ENCODE data around the gene QRFP. TPM values are rescaled to one million over a fixed set of nuclear protein-coding genes. Genes with fewer than 3 reads are reported as not detected.

The QRFP gene
- total RNA-seq, 2 donors from 2014 or later: not detected

DNA sequence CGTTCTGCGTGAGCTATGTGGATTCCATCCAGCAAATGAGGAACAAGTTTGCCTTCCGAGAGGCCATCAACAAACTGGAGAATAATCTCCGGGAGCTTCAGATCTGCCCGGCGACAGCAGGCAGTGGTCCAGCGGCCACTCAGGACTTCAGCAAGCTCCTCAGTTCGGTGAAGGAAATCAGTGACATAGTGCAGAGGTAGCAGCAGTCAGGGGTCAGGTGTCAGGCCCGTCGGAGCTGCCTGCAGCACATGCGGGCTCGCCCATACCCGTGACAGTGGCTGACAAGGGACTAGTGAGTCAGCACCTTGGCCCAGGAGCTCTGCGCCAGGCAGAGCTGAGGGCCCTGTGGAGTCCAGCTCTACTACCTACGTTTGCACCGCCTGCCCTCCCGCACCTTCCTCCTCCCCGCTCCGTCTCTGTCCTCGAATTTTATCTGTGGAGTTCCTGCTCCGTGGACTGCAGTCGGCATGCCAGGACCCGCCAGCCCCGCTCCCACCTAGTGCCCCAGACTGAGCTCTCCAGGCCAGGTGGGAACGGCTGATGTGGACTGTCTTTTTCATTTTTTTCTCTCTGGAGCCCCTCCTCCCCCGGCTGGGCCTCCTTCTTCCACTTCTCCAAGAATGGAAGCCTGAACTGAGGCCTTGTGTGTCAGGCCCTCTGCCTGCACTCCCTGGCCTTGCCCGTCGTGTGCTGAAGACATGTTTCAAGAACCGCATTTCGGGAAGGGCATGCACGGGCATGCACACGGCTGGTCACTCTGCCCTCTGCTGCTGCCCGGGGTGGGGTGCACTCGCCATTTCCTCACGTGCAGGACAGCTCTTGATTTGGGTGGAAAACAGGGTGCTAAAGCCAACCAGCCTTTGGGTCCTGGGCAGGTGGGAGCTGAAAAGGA, 10.9 kb downstream of the QRFP start:
- Histone ChIP-seq H3K4me3 (ENCODE audit: low read length) (no peak overlapping the region), H3K27ac (ENCODE audit: low read depth, low read length) (peak overlapping the region; percentile 24), H3K27me3 (ENCODE audit: control insufficient read depth, insufficient read depth, low read length, poor library complexity, severe bottlenecking) (no peaks in the 10 kb centered on the region), H3K9ac (ENCODE audit: extremely low read depth, low read length, poor library complexity, severe bottlenecking) (no peak overlapping the region), H3K9me3 (ENCODE audit: control insufficient read depth, low read length) (no peaks in the 10 kb centered on the region), H3K36me3 (ENCODE audit: control insufficient read depth, insufficient read depth, low read length) (peaks cover 48% of the 10 kb centered on the region), H3K4me1 (ENCODE audit: control insufficient read depth, insufficient read depth, low read length) (peaks cover 9% of the 10 kb centered on the region)
- 94% methylated on average over 32 to 35 of the region's 35 CpGs for WGBS, 2 experiments (ENCODE audit: insufficient coverage in 1 of 2, insufficient read length in 1 of 2)
- peak; percentile 47 for DNase-seq
- H3K27me3 Mint-ChIP-seq (ENCODE audit: insufficient read depth): no peaks in the 10 kb centered on the region
- TF ChIP-seq, protein P1, sequence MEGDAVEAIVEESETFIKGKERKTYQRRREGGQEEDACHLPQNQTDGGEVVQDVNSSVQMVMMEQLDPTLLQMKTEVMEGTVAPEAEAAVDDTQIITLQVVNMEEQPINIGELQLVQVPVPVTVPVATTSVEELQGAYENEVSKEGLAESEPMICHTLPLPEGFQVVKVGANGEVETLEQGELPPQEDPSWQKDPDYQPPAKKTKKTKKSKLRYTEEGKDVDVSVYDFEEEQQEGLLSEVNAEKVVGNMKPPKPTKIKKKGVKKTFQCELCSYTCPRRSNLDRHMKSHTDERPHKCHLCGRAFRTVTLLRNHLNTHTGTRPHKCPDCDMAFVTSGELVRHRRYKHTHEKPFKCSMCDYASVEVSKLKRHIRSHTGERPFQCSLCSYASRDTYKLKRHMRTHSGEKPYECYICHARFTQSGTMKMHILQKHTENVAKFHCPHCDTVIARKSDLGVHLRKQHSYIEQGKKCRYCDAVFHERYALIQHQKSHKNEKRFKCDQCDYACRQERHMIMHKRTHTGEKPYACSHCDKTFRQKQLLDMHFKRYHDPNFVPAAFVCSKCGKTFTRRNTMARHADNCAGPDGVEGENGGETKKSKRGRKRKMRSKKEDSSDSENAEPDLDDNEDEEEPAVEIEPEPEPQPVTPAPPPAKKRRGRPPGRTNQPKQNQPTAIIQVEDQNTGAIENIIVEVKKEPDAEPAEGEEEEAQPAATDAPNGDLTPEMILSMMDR (conservative IDR thresholded peaks at IDR 0.05): no peak
- H3K4me3 Mint-ChIP-seq: no peak overlapping the region
- peaks cover 9% of the 10 kb centered on the region for H3K4me1 Mint-ChIP-seq
- peaks cover 73% of the 10 kb centered on the region for H3K36me3 Mint-ChIP-seq (ENCODE audit: low read depth)
- H3K9me3 Mint-ChIP-seq: no peaks in the 10 kb centered on the region
- H3K27ac Mint-ChIP-seq: peak overlapping the region; percentile 74

DNA sequence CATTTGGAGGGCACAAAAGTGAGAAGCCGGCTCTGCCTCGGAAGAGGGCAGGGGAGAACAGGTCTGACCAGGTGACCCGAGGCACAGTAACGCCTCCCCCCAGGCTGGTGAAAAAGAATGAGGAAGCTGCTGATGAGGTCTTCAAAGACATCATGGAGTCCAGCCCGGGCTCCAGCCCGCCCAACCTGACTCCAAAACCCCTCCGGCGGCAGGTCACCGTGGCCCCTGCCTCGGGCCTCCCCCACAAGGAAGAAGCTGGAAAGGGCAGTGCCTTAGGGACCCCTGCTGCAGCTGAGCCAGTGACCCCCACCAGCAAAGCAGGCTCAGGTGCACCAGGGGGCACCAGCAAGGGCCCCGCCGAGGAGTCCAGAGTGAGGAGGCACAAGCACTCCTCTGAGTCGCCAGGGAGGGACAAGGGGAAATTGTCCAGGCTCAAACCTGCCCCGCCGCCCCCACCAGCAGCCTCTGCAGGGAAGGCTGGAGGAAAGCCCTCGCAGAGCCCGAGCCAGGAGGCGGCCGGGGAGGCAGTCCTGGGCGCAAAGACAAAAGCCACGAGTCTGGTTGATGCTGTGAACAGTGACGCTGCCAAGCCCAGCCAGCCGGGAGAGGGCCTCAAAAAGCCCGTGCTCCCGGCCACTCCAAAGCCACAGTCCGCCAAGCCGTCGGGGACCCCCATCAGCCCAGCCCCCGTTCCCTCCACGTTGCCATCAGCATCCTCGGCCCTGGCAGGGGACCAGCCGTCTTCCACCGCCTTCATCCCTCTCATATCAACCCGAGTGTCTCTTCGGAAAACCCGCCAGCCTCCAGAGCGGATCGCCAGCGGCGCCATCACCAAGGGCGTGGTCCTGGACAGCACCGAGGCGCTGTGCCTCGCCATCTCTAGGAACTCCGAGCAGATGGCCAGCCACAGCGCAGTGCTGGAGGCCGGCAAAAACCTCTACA, 11.8 kb downstream of the QRFP start:
- H3K27ac ChIP-seq (ENCODE audit: low read depth, low read length): no peak overlapping the region
- H3K4me1 ChIP-seq (ENCODE audit: control insufficient read depth, insufficient read depth, low read length): peaks cover 3% of the 10 kb centered on the region
- no peaks in the 10 kb centered on the region for H3K9me3 Mint-ChIP-seq
- H3K4me1 Mint-ChIP-seq: peaks cover 6% of the 10 kb centered on the region
- H3K4me3 ChIP-seq (ENCODE audit: low read length): no peak overlapping the region
- DNase-seq: peak; percentile 42
- no peaks in the 10 kb centered on the region for H3K27me3 ChIP-seq (ENCODE audit: control insufficient read depth, insufficient read depth, low read length, poor library complexity, severe bottlenecking)
- 94 to 97% methylated on average over 31 to 47 of the region's 47 CpGs for WGBS, 2 experiments (ENCODE audit: insufficient coverage in 1 of 2, insufficient read length in 1 of 2)
- no peaks in the 10 kb centered on the region for H3K9me3 ChIP-seq (ENCODE audit: control insufficient read depth, low read length)
- H3K27me3 Mint-ChIP-seq (ENCODE audit: insufficient read depth): no peaks in the 10 kb centered on the region
- H3K36me3 Mint-ChIP-seq (ENCODE audit: low read depth): peaks cover 79% of the 10 kb centered on the region
- no peak overlapping the region for H3K4me3 Mint-ChIP-seq
- TF ChIP-seq, protein P1 (conservative IDR thresholded peaks at IDR 0.05): no peak
- no peak overlapping the region for H3K27ac Mint-ChIP-seq
- no peak overlapping the region for H3K9ac ChIP-seq (ENCODE audit: extremely low read depth, low read length, poor library complexity, severe bottlenecking)
- H3K36me3 ChIP-seq (ENCODE audit: control insufficient read depth, insufficient read depth, low read length): peaks cover 52% of the 10 kb centered on the region

DNA sequence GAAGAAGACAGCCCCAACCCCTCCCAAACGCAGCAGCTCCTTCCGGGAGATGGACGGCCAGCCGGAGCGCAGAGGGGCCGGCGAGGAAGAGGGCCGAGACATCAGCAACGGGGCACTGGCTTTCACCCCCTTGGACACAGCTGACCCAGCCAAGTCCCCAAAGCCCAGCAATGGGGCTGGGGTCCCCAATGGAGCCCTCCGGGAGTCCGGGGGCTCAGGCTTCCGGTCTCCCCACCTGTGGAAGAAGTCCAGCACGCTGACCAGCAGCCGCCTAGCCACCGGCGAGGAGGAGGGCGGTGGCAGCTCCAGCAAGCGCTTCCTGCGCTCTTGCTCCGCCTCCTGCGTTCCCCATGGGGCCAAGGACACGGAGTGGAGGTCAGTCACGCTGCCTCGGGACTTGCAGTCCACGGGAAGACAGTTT, 12.5 kb downstream of the QRFP start:
- H3K36me3 Mint-ChIP-seq (ENCODE audit: low read depth): peaks cover 84% of the 10 kb centered on the region
- peaks cover 6% of the 10 kb centered on the region for H3K4me1 Mint-ChIP-seq
- no peaks in the 10 kb centered on the region for H3K27me3 Mint-ChIP-seq (ENCODE audit: insufficient read depth)
- Histone ChIP-seq H3K4me3 (ENCODE audit: low read length) (no peak overlapping the region), H3K9ac (ENCODE audit: extremely low read depth, low read length, poor library complexity, severe bottlenecking) (no peak overlapping the region), H3K4me1 (ENCODE audit: control insufficient read depth, insufficient read depth, low read length) (peaks cover 3% of the 10 kb centered on the region), H3K36me3 (ENCODE audit: control insufficient read depth, insufficient read depth, low read length) (peaks cover 58% of the 10 kb centered on the region), H3K27me3 (ENCODE audit: control insufficient read depth, insufficient read depth, low read length, poor library complexity, severe bottlenecking) (no peaks in the 10 kb centered on the region), H3K27ac (ENCODE audit: low read depth, low read length) (no peak overlapping the region), H3K9me3 (ENCODE audit: control insufficient read depth, low read length) (no peaks in the 10 kb centered on the region)
- H3K4me3 Mint-ChIP-seq: no peak overlapping the region
- peak; percentile 46 for DNase-seq
- no peaks in the 10 kb centered on the region for H3K9me3 Mint-ChIP-seq
- TF ChIP-seq, protein P1 (conservative IDR thresholded peaks at IDR 0.05): no peak
- H3K27ac Mint-ChIP-seq: no peak overlapping the region
- 93 to 96% methylated on average over 16 to 25 of the region's 25 CpGs for WGBS, 2 experiments (ENCODE audit: insufficient coverage in 1 of 2, insufficient read length in 1 of 2)
